ENCODE results near the gene NKX6-2.

GRCh38 chr10:132745511-132745910 lies 40.4 kb downstream of the NKX6-2 start:
- TF ChIP-seq POLR2A (IDR thresholded peaks at IDR 0.05) (no peak), CTCF (IDR thresholded peaks at IDR 0.05) (no peak)

Data from esophagus squamous epithelium (tissue), 4 donors.